Measurements from ENCODE around the gene VTCN1.

Gene VTCN1

GRCh38 chr1:117183112-117183511, 27.6 kb downstream of the VTCN1 start:
- Mint-ChIP-seq H3K4me1 (peaks cover 55% of the 10 kb centered on the region), H3K36me3 (ENCODE audit: low read depth) (no peaks in the 10 kb centered on the region), H3K9me3 (no peaks in the 10 kb centered on the region), H3K27ac (no peak overlapping the region), H3K4me3 (no peak overlapping the region), H3K27me3 (ENCODE audit: low read depth, poor library complexity) (peaks cover 6% of the 10 kb centered on the region)
- DNase-seq = no peak
- no peak for TF ChIP-seq CTCF (IDR thresholded peaks at IDR 0.05)

- no peak for TF ChIP-seq CTCF (IDR thresholded peaks at IDR 0.05)
- H3K4me3 Mint-ChIP-seq = no peak overlapping the region
- H3K4me1 Mint-ChIP-seq = peaks cover 52% of the 10 kb centered on the region
Observed at GRCh38 chr1:117182319-117182718, 28.4 kb downstream of the VTCN1 start.

GRCh38 chr1:117181630-117182041, 29.1 kb downstream of the VTCN1 start:
- Mint-ChIP-seq H3K27me3 (ENCODE audit: low read depth, poor library complexity) (peaks cover 9% of the 10 kb centered on the region), H3K4me1 (peaks cover 52% of the 10 kb centered on the region), H3K36me3 (ENCODE audit: low read depth) (no peaks in the 10 kb centered on the region), H3K4me3 (no peak overlapping the region), H3K9me3 (no peaks in the 10 kb centered on the region), H3K27ac (peak overlapping the region; percentile 96)
- DNase-seq = peak; percentile 12
- no peak for TF ChIP-seq CTCF (IDR thresholded peaks at IDR 0.05)

More at GRCh38 chr1:117182319-117182718, 28.4 kb downstream of the VTCN1 start:
- DNase-seq = no peak
- peaks cover 9% of the 10 kb centered on the region for H3K27me3 Mint-ChIP-seq (ENCODE audit: low read depth, poor library complexity)
- no peak overlapping the region for H3K27ac Mint-ChIP-seq
- H3K36me3 Mint-ChIP-seq (ENCODE audit: low read depth) = no peaks in the 10 kb centered on the region
- H3K9me3 Mint-ChIP-seq = no peaks in the 10 kb centered on the region

- H3K36me3 Mint-ChIP-seq (ENCODE audit: low read depth) = no peaks in the 10 kb centered on the region
- H3K27ac Mint-ChIP-seq = peak overlapping the region; percentile 66
- H3K9me3 Mint-ChIP-seq = no peaks in the 10 kb centered on the region
- H3K4me1 Mint-ChIP-seq = peaks cover 52% of the 10 kb centered on the region
- DNase-seq = no peak
- peaks cover 6% of the 10 kb centered on the region for H3K27me3 Mint-ChIP-seq (ENCODE audit: low read depth, poor library complexity)
- no peak overlapping the region for H3K4me3 Mint-ChIP-seq
- TF ChIP-seq CTCF (IDR thresholded peaks at IDR 0.05) = no peak
Observed at GRCh38 chr1:117180147-117180967, 30.4 kb downstream of the VTCN1 start.

GRCh38 chr1:117179471-117179870, 31.3 kb downstream of the VTCN1 start:
- no peaks in the 10 kb centered on the region for H3K9me3 Mint-ChIP-seq
- TF ChIP-seq CTCF (IDR thresholded peaks at IDR 0.05) = no peak
- H3K27ac Mint-ChIP-seq = no peak overlapping the region
- H3K27me3 Mint-ChIP-seq (ENCODE audit: low read depth, poor library complexity) = peaks cover 3% of the 10 kb centered on the region
- no peak overlapping the region for H3K4me3 Mint-ChIP-seq
- H3K36me3 Mint-ChIP-seq (ENCODE audit: low read depth) = no peaks in the 10 kb centered on the region
- H3K4me1 Mint-ChIP-seq = peaks cover 52% of the 10 kb centered on the region
- DNase-seq = no peak

GRCh38 chr1:117178756-117179155, 32.0 kb downstream of the VTCN1 start:
- DNase-seq = no peak
- Mint-ChIP-seq H3K9me3 (no peaks in the 10 kb centered on the region), H3K27ac (no peak overlapping the region), H3K4me3 (no peak overlapping the region), H3K4me1 (peaks cover 52% of the 10 kb centered on the region), H3K27me3 (ENCODE audit: low read depth, poor library complexity) (peaks cover 6% of the 10 kb centered on the region), H3K36me3 (ENCODE audit: low read depth) (no peaks in the 10 kb centered on the region)
- no peak for TF ChIP-seq CTCF (IDR thresholded peaks at IDR 0.05)
